ENCODE data around the gene UGT2B17.
A peak's percentile ranks its signal among the peaks of the same experiment; 100 is the strongest.
"Not testable (repeated sequence)": the region's sequence is repeated elsewhere in the genome, so short reads cannot be mapped to it uniquely, and the experiment has no call there.

UGT2B17 gene

DNA sequence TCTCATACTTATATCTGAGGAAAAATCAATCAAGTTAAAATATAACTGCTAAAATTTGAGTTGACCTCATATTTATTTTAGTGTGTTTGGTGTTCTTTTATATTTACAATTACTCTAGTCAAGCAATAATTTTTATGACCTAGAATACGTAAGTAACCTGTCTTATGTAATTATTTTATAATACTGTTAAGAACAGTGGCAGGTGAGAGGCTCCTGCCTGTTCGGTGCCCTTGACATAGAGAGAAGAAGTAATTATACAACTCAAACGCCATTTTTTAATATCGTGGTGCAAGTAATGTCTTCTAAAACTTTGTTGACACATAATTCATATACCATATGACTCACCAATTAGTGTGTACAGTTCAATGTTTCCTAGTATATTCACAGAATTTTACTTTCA, 7.6 kb downstream of the UGT2B17 start:
- DNase-seq, result not testable (repeated sequence)

- DNase-seq, result not testable (repeated sequence)
Measured at GRCh38 chr4:68566364-68566763, 9.8 kb downstream of the UGT2B17 start.

DNA sequence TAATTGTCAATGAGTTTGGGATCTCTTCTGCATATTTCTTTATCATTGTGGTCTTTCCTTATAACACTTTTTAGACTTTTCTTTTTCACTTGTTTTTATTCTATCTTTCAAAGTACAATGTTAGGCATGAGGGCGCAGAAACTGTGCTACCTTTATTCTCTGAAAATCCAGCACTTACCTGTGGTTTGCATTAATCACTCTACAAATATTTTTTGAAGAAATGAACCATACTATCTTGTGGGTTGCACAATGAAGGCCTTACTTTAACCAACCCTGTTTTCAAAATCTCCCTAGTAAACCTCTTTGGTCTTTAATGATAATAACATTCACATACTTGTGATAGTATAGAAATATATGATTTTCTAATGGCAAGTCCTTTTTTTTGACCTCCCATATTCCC, 11.0 kb downstream of the UGT2B17 start:
- not testable (repeated sequence) for DNase-seq

DNA sequence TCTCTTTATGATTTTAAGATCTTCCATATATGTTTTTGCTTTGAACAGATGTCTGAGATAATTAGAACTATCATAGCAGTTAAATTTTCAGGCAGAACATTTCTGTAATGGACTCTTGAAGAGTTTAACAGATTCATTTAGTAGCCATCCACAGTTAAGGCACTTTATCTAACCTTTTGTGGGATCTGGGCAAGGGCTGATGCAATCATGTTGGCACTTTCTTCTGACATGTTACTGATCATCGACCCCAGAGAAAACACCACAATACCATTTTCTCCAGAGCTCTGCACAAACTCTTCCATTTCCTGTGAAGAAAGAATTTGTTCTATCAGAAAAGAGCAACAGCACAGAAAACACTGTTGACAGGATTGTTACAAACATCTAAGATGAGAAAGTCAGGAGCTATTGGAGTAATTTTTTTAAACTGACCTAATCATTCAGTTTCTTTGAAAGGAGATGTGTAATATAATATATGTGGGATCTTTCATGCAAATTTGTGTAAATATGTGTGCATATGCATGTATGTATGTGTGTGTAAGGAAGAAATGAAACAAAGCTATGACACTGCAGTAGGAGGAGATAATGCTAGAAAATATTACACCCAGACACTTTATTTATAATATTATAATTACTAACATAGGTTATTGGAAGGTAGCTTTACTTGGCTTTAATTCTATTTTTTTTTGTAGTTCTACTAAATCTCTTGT, 15.6 kb downstream of the UGT2B17 start:
- DNase-seq, result not testable (repeated sequence)

GRCh38 chr4:68553830-68554229, 22.3 kb downstream of the UGT2B17 start:
- DNase-seq, result not testable (repeated sequence)

DNA sequence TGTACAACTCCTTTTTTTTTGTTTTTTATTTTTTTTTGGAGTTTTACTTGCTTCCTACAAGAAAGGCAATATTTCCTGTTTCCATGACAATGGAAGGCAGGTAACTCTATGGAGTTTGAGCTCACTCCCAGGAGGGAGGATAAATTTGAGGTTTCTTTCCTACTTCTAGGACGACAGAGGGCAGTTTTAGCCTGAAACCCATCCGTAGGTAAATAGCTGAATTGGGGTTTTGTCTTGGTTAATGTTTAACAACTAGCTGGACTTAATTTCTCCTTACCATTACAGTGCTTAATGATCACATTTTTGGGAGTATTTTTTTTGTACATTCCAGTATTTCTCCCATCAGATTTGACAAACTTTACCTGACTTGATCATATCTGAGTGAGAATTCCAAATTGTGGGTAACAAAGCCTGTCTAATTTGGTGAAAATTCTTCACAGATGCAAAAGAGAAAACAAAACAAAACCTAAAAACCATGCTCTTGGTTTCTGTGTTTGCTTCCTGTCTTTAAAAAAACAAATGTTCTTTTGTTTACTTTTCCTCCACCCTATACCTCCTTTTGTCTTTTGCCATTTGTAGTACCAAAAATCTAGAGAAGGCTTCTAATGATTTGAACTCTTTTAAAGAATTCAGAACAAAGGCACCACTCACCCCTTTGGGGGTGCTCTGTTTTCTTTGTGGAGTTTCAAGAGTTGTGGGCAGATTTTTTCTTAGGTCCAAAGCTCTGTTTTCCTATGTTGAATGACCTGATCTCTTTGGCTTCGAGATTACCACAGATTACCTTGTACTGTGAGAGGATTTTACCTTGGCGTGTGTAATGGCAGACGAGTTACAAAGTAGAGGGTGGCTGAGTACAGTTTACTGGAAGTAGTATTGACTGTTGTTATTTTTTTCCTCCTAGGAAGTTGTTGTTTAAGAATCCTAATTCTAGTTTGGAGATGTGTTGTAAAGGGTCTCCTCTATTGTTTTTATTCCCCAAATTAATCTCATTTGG, 23.0 kb downstream of the UGT2B17 start:
- DNase-seq, result not testable (repeated sequence)

DNA sequence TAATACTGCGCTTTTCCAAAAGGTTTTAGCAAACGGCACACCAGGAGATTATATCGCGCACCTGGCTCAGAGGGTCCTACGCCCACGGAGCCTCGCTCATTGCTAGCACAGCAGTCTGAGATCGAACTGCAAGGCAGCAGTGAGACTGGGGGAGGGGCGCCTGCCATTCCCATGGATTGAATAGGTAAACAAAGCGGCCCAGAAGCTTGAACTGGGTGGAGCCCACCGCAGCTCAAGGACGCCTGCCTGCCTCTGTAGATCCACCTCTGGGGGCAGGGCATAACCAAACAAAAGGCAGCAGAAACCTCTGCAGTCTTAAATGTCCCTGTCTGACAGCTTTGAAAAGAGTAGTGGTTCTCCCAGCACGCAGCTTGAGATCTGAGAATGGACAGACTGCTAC, 33.4 kb downstream of the UGT2B17 start:
- not testable (repeated sequence) for DNase-seq

GRCh38 chr4:68536375-68536774, 39.7 kb downstream of the UGT2B17 start:
- DNase-seq, result no peak

GRCh38 chr4:68535974-68536373, 40.1 kb downstream of the UGT2B17 start:
- no peak for DNase-seq

GRCh38 chr4:68522232-68522631, 53.9 kb downstream of the UGT2B17 start:
- DNase-seq, result not testable (repeated sequence)

- DNase-seq, result no peak
Measured at GRCh38 chr4:68520985-68521384, 55.1 kb downstream of the UGT2B17 start.

DNA sequence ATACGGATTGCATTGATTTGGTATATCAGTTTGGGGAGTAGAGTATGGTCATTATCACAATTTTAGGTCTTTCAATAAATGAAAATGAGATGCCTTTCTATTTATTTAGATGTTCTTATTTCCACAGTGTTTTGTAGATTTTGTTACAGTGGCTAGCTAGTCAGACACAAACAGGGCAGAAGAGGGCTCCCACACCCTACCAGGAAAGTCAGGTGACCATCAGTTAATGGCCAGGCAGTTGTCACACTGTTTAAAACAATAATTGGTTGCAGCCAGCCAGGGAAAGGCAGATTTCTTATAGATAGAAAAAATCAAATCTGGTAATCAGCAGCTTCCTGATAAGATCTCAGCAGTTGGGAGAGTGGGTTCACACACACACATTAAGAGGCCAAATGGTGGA, 57.2 kb downstream of the UGT2B17 start:
- no peak for DNase-seq

DNA sequence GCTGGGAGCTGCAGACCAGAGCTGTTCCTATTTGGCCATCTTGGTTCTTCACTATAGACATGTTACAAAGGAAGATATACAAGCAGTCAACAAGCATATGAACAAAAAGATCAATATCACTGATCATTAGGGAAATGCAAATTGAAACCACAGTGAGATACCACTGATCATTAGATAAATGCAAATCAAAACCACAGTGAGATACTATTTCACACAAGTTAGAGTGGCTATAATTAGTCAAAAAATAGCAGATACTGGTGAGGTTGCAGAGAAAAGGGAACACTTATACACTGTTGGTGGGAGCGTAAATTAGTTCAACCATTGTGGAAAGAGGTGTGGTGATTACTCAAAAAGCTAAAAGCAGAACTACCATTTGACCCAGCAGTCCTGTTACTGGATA, 70.7 kb downstream of the UGT2B17 start:
- not testable (repeated sequence) for DNase-seq

DNA sequence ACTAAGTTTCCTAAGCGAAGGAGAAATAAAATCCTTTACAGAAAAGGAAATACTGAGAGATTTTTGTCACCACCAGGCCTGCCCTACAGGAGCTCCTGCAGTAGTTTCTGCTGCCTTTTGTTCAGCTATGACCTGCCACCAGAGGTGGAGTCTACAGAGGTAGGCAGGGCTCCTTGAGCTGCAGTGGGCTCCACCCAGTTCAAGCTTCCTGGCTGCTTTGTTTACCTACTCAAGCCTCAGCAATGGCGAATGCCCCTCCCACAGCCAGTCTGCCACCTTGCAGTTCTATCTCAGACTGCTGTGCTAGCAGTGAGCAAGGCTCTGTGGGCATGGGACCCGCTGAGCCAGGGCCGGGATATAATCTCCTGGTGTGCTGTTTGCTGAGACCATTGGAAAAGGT, 71.3 kb downstream of the UGT2B17 start:
- not testable (repeated sequence) for DNase-seq

DNA sequence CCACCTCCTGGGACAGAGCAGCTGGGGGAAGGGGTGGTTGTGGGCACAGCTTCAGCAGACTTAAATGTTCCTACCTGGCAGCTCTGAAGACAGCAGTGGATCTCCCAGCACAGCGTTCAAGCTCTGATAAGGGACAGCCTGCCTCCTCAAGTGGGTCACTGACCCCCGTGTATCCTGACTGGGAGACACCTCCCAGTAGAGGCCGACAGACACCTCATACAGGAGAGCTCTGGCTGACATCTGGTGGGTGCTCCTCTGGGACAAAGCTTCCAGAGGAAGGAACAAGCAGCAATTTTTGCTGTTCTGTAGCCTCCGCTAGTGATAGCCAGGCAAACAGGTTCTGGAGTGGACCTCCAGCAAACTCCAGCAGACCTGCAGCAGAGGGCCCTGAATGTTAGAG, 72.7 kb downstream of the UGT2B17 start:
- DNase-seq, result not testable (repeated sequence)

DNA sequence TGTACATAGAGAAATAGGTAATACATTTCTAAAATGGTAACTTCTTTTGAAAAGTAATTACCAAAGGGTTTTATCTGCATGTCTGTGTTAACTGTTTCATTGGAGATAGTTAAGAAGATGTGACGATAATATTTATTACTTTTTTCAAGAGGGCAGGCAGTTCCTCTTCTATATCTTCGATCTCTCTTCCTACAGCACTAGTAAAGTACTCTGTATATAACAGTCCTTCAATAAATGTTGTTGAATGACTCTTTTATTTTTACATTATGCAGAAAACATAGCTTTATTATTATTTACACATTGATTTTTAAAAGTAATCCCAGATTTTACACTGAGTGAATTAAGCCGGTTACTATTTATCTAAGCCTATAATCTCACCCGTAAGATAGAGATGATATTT, 77.1 kb downstream of the UGT2B17 start:
- no peak for DNase-seq

- peak; percentile 0 for DNase-seq
Measured at GRCh38 chr4:68498413-68499007, 77.6 kb downstream of the UGT2B17 start.

- DNase-seq, result no peak
Measured at GRCh38 chr4:68494688-68495087, 81.4 kb downstream of the UGT2B17 start.

GRCh38 chr4:68490826-68491457, 85.2 kb downstream of the UGT2B17 start:
- no peak for DNase-seq

GRCh38 chr4:68489338-68489737, 86.8 kb downstream of the UGT2B17 start:
- DNase-seq, result no peak
